Liver (tissue), 9 donors: Measurements from ENCODE around the gene IRAK3. TPM values are rescaled to one million over a fixed set of nuclear protein-coding genes. Genes with fewer than 3 reads are reported as not detected.

Source experiments
- DNase-seq: peaks from one replicate; pipeline ENCODE4 v3.0.0-alpha.2; 2017; ENCODE audit warnings: low spot score
- H3K27ac ChIP-seq, 2 donors: one replicate each; pipeline ENCODE4 v1.7.0; 2013; ENCODE audit warnings: inconsistent platforms in 2 of 2, low read length in 2 of 2, control low read depth in 1 of 2, low read depth in 1 of 2, mild to moderate bottlenecking in 1 of 2
- H3K27me3 ChIP-seq, 4 donors: one replicate each; pipeline versions ENCODE4 v1.6.1 to v1.7.0; 2013; ENCODE audit warnings: low read length in 3 of 4, inconsistent platforms in 1 of 4, mild to moderate bottlenecking in 1 of 4, moderate library complexity in 1 of 4; ENCODE audit not compliant: control insufficient read depth in 4 of 4, insufficient read depth in 4 of 4
- H3K36me3 ChIP-seq, 4 donors: one replicate each; pipeline versions ENCODE4 v1.6.1 to v1.7.0; 2013; ENCODE audit warnings: low read length in 3 of 4, mild to moderate bottlenecking in 3 of 4, low read depth in 1 of 4, moderate library complexity in 1 of 4; ENCODE audit not compliant: control insufficient read depth in 4 of 4, insufficient read depth in 3 of 4
- H3K4me1 ChIP-seq, 4 donors: one replicate each; pipeline versions ENCODE4 v1.6.1 to v1.7.0; 2013; ENCODE audit warnings: low read length in 3 of 4, mild to moderate bottlenecking in 3 of 4, moderate library complexity in 1 of 4; ENCODE audit not compliant: control insufficient read depth in 4 of 4, insufficient read depth in 4 of 4
- H3K4me3 ChIP-seq, 3 donors: one replicate each; pipeline versions ENCODE4 v1.6.1 to v1.7.0; 2013; ENCODE audit warnings: low read length in 3 of 3, control low read depth in 1 of 3, low read depth in 1 of 3, mild to moderate bottlenecking in 1 of 3
- H3K9ac ChIP-seq, 2 donors: one replicate each; pipeline ENCODE4 v1.7.0; 2013; ENCODE audit warnings: low read length in 2 of 2, mild to moderate bottlenecking in 2 of 2, moderate library complexity in 2 of 2, control low read depth in 1 of 2, low read depth in 1 of 2
- H3K9me3 ChIP-seq, 4 donors: one replicate each; pipeline versions ENCODE4 v1.6.1 to v1.7.0; 2013; ENCODE audit warnings: low read length in 3 of 4; ENCODE audit not compliant: control insufficient read depth in 4 of 4
- EGR1 ChIP-seq, 2 donors: IDR thresholded peaks; 2 replicates each; pipeline ENCODE4 v1.6.1; 2016 to 2018; ENCODE audit warnings: antibody characterized with exemption in 2 of 2, low read depth in 2 of 2
- FOXA1 ChIP-seq: IDR thresholded peaks from 2 replicates; pipeline ENCODE4 v1.6.1; 2016; ENCODE audit warnings: antibody characterized with exemption
- FOXA2 ChIP-seq: IDR thresholded peaks from 2 replicates; pipeline ENCODE4 v1.6.1; 2016; ENCODE audit warnings: antibody characterized with exemption
- GABPA ChIP-seq, 2 donors: IDR thresholded peaks in 1 of 2; conservative IDR thresholded peaks in 1 of 2; 2 replicates each; pipeline ENCODE4 v1.6.1; 2016; ENCODE audit warnings: antibody characterized with exemption in 2 of 2, mild to moderate bottlenecking in 1 of 2, moderate library complexity in 1 of 2
- HNF4A ChIP-seq, 2 donors: conservative IDR thresholded peaks; 2 replicates each; pipeline ENCODE4 v1.6.1; 2016; ENCODE audit warnings: antibody characterized with exemption in 2 of 2, mild to moderate bottlenecking in 2 of 2
- HNF4G ChIP-seq: IDR thresholded peaks from 2 replicates; pipeline ENCODE4 v1.6.1; 2016; ENCODE audit warnings: antibody characterized with exemption
- JUND ChIP-seq, 2 donors: IDR thresholded peaks; 2 replicates each; pipeline ENCODE4 v1.6.1; 2016; ENCODE audit warnings: antibody characterized with exemption in 2 of 2
- NR2F2 ChIP-seq: IDR thresholded peaks from 2 replicates; pipeline ENCODE4 v1.6.1; 2016; ENCODE audit warnings: antibody characterized with exemption
- RAD21 ChIP-seq, 2 donors: IDR thresholded peaks; 2 replicates each; pipeline ENCODE4 v1.6.1; 2016; ENCODE audit warnings: antibody characterized with exemption in 2 of 2, mild to moderate bottlenecking in 2 of 2
- RXRA ChIP-seq, 2 donors: IDR thresholded peaks; 2 replicates each; pipeline ENCODE4 v1.6.1; 2017 to 2018; ENCODE audit warnings: antibody characterized with exemption in 2 of 2, mild to moderate bottlenecking in 1 of 2
- SP1 ChIP-seq: IDR thresholded peaks from 2 replicates; pipeline ENCODE4 v1.6.1; 2018; ENCODE audit warnings: antibody characterized with exemption, mild to moderate bottlenecking
- TAF1 ChIP-seq: conservative IDR thresholded peaks from 2 replicates; pipeline ENCODE4 v1.6.1; 2016; ENCODE audit warnings: antibody characterized with exemption, mild to moderate bottlenecking
- YY1 ChIP-seq: IDR thresholded peaks from 2 replicates; pipeline ENCODE4 v1.6.1; 2016; ENCODE audit warnings: antibody characterized with exemption, mild to moderate bottlenecking
- WGBS: extraction: QIAGEN DNeasy Blood & Tissue Kit; methylation state at CpG from one replicate; pipeline ENCODE4 v1.1.7; 2013; 5-methylcytosine and 5-hydroxymethylcytosine counted together
- polyA plus RNA-seq, 2 donors: library from polyadenylated mRNA; stranded (reverse) in 1 of 2; unstranded in 1 of 2; fragments of 200-250 nt in 1 of 2; fragments of >200 nt in 1 of 2; fragmentation: Nextera tagmentation in 1 of 2; extraction: Ambion mirVana in 1 of 2; gene quantifications; one replicate each; pipeline versions ENCODE4 v1.2.1 to v1.2.3, GENCODE V29; 2013 to 2015
- total RNA-seq, 2 donors: library from RNA; depleted of rRNA; stranded (reverse); fragments of >200 nt; gene quantifications; one replicate each; pipeline ENCODE4 v1.2.3, GENCODE V29; 2014
- TF ChIP-seq, protein P1 (sequence below): IDR thresholded peaks from 2 replicates; pipeline ENCODE4 v1.6.1; 2016; ENCODE audit warnings: antibody characterized with exemption
- TF ChIP-seq, protein P2 (sequence below): IDR thresholded peaks from 2 replicates; pipeline ENCODE4 v1.6.1; 2016; ENCODE audit warnings: antibody characterized with exemption
- TF ChIP-seq, protein P3 (sequence below): IDR thresholded peaks from 2 replicates; pipeline ENCODE4 v1.6.1; 2016; ENCODE audit warnings: antibody characterized with exemption
- TF ChIP-seq, protein P4 (sequence below): IDR thresholded peaks from 2 replicates; pipeline ENCODE4 v1.6.1; 2016; ENCODE audit warnings: antibody characterized with exemption, mild to moderate bottlenecking
- TF ChIP-seq, protein P5 (sequence below): fragments of 150-350 bp; IDR thresholded peaks from 2 replicates; pipeline ENCODE4 v1.5.1; 2017; ENCODE audit warnings: improper control_type of control experiment, low read depth, low read length; ENCODE audit not compliant: missing input control
- donor health status: healthy.
- donor health status: healthy.
- donor health status: healthy.
- donor health status: healthy.
- donor health status: healthy.

IRAK3 gene
- total and polyA plus RNA-seq, 4 donors, result 1.1 to 8.6 (median 3.5) TPM

DNA sequence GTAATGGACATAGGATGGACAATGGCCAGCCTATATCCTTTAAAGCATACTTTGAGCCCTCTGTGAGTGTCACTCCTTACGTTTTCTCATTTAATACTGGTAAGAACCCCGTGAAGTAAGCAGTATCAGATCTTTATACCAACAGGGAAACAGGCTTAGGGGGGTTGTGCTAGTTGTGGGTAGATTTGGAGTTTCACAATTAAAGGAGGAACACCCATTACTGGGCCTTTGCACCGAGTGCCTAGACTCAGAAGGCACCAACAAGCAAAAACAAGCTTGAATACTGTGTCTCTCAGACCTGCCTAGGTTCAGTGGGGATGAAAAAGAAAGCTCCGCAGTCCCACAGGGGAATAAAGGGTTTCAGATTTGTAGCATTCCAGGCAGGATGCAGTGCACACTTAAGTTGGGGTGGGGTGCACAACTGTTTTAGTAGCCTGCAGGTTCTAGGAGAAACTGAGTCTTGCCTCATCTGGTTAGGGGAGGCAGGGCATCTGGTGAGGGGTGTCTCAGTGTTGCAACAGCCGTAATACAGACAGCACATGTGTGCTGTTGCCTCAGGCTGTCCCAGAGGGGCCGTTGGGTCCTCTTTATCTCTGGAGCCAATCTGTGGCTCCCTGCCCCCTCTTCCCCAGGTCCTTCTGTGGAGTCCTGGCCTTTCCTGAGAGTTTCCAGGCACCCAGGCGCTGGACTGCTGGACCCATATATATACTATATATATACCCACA lies 51.2 kb downstream of the IRAK3 start:
- TF ChIP-seq, protein P1, sequence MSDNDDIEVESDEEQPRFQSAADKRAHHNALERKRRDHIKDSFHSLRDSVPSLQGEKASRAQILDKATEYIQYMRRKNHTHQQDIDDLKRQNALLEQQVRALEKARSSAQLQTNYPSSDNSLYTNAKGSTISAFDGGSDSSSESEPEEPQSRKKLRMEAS, result no peak
- TF ChIP-seq TAF1, result no peak
- TF ChIP-seq, protein P2, sequence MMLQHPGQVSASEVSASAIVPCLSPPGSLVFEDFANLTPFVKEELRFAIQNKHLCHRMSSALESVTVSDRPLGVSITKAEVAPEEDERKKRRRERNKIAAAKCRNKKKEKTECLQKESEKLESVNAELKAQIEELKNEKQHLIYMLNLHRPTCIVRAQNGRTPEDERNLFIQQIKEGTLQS, result no peak
- H3K9me3 ChIP-seq, result no peaks in the 10 kb centered on the region
- no peak for DNase-seq
- peaks cover 0 to 3% (median 0%) of the 10 kb centered on the region in 4 donors for H3K27me3 ChIP-seq
- 68% methylated on average over 7 of the region's 7 CpGs for WGBS
- H3K9ac ChIP-seq, result no peak overlapping the region
- no peaks in the 10 kb centered on the region for H3K4me1 ChIP-seq
- H3K27ac ChIP-seq, result no peak overlapping the region
- no peaks in the 10 kb centered on the region for H3K36me3 ChIP-seq
- no peak overlapping the region for H3K4me3 ChIP-seq

DNA sequence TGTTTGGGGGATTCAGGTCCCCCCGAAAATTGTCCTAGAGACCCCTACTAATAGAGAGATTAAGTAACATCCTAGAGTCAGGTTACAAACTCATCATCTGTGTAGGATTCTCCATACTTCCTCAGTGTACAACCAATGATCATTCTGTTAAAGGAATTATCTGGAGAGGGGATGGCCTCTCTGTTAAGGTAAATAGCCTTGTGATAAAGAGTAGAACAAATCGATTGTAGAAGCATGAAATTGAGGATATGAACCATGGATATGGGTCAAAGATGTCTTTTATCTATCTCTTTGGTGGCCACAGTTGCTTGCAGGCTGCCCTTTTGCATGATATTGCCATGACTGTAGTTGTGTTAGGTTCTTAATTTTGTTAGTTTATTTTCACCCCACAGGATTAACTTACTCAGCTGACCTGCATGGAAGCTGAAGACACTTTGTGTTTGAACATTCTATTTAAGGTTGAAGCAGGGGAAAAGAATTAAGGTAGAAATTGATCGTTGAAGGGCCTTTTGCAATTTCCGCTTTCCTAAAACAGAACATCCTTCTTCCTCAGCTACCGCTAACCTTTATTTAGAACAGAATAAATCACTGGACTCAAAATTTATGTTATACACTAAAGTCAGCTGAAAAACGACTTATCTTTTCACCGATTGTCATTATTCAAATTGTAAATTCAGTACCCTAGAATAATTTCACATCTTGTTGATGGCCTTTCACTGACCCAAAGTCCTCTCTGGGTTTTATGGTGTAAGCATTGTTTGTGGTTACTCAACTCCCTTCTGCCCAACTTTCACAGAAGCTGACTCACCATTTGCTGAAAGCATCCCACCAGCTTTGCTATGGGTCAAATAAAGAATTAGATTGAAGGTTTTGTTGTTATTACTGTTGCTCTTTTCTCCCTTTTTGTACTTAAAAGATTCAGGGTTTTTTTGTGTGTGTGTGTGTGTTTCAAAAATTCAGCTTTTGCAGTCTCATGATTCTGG lies 52.3 kb downstream of the IRAK3 start:
- Histone ChIP-seq H3K36me3 (peaks cover 0 to 3% (median 0%) of the 10 kb centered on the region in 4 donors), H3K4me3 (no peak overlapping the region)
- no peak for DNase-seq

More for the DNA sequence above, 52.3 kb downstream of the IRAK3 start:
- H3K9ac ChIP-seq, result no peak overlapping the region
- H3K9me3 ChIP-seq, result no peaks in the 10 kb centered on the region
- no peaks in the 10 kb centered on the region for H3K4me1 ChIP-seq
- WGBS, result 68% methylated on average over 7 of the region's 7 CpGs
- no peak overlapping the region for H3K27ac ChIP-seq
- H3K27me3 ChIP-seq, result no peaks in the 10 kb centered on the region
- TF ChIP-seq NR2F2, result no peak
- TF ChIP-seq GABPA (IDR thresholded peaks at IDR 0.05 in 1 of 2, conservative IDR thresholded peaks at IDR 0.05 in 1 of 2), result no peak
- TF ChIP-seq, protein P2, result peak; percentile 42
- no peak for TF ChIP-seq EGR1 (IDR thresholded peaks at IDR 0.05; ENCODE audit: low read depth in 2 of 2)
- TF ChIP-seq, protein P3, sequence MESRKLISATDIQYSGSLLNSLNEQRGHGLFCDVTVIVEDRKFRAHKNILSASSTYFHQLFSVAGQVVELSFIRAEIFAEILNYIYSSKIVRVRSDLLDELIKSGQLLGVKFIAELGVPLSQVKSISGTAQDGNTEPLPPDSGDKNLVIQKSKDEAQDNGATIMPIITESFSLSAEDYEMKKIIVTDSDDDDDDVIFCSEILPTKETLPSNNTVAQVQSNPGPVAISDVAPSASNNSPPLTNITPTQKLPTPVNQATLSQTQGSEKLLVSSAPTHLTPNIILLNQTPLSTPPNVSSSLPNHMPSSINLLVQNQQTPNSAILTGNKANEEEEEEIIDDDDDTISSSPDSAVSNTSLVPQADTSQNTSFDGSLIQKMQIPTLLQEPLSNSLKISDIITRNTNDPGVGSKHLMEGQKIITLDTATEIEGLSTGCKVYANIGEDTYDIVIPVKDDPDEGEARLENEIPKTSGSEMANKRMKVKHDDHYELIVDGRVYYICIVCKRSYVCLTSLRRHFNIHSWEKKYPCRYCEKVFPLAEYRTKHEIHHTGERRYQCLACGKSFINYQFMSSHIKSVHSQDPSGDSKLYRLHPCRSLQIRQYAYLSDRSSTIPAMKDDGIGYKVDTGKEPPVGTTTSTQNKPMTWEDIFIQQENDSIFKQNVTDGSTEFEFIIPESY, result no peak
- TF ChIP-seq FOXA1, result no peak
- TF ChIP-seq RAD21 (IDR thresholded peaks at IDR 0.05), result no peak
- TF ChIP-seq TAF1, result no peak
- TF ChIP-seq, protein P4, sequence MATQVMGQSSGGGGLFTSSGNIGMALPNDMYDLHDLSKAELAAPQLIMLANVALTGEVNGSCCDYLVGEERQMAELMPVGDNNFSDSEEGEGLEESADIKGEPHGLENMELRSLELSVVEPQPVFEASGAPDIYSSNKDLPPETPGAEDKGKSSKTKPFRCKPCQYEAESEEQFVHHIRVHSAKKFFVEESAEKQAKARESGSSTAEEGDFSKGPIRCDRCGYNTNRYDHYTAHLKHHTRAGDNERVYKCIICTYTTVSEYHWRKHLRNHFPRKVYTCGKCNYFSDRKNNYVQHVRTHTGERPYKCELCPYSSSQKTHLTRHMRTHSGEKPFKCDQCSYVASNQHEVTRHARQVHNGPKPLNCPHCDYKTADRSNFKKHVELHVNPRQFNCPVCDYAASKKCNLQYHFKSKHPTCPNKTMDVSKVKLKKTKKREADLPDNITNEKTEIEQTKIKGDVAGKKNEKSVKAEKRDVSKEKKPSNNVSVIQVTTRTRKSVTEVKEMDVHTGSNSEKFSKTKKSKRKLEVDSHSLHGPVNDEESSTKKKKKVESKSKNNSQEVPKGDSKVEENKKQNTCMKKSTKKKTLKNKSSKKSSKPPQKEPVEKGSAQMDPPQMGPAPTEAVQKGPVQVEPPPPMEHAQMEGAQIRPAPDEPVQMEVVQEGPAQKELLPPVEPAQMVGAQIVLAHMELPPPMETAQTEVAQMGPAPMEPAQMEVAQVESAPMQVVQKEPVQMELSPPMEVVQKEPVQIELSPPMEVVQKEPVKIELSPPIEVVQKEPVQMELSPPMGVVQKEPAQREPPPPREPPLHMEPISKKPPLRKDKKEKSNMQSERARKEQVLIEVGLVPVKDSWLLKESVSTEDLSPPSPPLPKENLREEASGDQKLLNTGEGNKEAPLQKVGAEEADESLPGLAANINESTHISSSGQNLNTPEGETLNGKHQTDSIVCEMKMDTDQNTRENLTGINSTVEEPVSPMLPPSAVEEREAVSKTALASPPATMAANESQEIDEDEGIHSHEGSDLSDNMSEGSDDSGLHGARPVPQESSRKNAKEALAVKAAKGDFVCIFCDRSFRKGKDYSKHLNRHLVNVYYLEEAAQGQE, result no peak
- peak; percentile 18 to 23 for TF ChIP-seq HNF4A (conservative IDR thresholded peaks at IDR 0.05)
- no peak for TF ChIP-seq FOXA2
- TF ChIP-seq YY1, result no peak
- TF ChIP-seq JUND (IDR thresholded peaks at IDR 0.05), result peak in 1 of 2 donors; percentile 33
- TF ChIP-seq, protein P5, sequence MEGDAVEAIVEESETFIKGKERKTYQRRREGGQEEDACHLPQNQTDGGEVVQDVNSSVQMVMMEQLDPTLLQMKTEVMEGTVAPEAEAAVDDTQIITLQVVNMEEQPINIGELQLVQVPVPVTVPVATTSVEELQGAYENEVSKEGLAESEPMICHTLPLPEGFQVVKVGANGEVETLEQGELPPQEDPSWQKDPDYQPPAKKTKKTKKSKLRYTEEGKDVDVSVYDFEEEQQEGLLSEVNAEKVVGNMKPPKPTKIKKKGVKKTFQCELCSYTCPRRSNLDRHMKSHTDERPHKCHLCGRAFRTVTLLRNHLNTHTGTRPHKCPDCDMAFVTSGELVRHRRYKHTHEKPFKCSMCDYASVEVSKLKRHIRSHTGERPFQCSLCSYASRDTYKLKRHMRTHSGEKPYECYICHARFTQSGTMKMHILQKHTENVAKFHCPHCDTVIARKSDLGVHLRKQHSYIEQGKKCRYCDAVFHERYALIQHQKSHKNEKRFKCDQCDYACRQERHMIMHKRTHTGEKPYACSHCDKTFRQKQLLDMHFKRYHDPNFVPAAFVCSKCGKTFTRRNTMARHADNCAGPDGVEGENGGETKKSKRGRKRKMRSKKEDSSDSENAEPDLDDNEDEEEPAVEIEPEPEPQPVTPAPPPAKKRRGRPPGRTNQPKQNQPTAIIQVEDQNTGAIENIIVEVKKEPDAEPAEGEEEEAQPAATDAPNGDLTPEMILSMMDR, result no peak
- no peak for TF ChIP-seq SP1
- TF ChIP-seq, protein P1, result no peak
- no peak for TF ChIP-seq HNF4G
- peak; percentile 10 to 57 for TF ChIP-seq RXRA (IDR thresholded peaks at IDR 0.05)
